HG02943 (cell line): ENCODE data around the gene TBC1D21.
"Not testable (repeated sequence)": the region's sequence is repeated elsewhere in the genome, so short reads cannot be mapped to it uniquely, and the experiment has no call there.

Source experiments
- ATAC-seq: cut with Tn5 transposase; IDR thresholded peaks from one replicate; pipeline ENCODE4 v1.9.1; 2021; ENCODE audit warnings: mild to moderate bottlenecking, low read depth, moderate library complexity; ENCODE audit not compliant: unreplicated experiment

TBC1D21 gene

DNA sequence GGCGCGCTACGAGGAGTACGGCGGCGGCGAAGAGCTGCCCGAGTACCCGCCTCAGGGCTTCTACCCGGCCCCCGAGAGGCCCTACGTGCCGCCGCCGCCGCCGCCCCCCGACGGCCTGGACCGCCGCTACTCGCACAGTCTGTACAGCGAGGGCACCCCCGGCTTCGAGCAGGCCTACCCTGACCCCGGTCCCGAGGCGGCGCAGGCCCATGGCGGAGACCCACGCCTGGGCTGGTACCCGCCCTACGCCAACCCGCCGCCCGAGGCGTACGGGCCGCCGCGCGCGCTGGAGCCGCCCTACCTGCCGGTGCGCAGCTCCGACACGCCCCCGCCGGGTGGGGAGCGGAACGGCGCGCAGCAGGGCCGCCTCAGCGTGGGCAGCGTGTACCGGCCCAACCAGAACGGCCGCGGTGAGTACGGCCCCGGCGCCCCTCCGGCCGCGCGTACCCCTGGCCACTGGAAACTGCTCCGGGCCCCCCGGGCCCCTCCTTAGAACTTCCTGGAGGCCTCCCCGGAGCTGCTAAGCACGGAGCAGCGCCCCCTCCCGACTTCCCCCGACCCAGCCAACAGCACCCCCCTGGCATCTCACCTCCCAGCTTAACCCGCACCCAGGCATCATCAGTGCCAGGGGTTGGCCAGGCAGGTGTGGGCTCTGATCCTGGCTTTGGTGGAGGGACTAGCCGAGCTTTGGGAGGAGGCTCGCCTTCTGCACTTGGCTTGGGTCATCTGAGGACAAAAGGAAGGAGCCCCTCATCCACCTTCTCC is 54.3 kb downstream of the TBC1D21 start:
- ATAC-seq = no peak

DNA sequence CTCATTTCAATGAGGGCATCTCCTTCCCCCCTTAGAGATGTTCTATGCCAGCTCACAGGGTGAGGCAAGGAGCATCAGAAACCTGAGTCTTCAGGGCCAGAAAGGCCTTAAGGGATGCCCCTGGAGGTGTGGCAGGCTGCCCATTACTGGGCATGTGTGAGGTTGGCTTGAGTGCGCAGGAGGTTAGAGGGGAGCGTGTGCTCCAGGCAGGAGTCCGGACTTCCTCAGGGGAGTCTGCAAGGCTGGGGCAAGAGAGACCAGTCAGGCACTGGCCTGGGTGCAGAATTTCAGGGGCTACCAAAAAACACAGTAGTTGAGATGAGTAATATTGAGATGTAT is 54.8 kb downstream of the TBC1D21 start:
- ATAC-seq = no peak

DNA sequence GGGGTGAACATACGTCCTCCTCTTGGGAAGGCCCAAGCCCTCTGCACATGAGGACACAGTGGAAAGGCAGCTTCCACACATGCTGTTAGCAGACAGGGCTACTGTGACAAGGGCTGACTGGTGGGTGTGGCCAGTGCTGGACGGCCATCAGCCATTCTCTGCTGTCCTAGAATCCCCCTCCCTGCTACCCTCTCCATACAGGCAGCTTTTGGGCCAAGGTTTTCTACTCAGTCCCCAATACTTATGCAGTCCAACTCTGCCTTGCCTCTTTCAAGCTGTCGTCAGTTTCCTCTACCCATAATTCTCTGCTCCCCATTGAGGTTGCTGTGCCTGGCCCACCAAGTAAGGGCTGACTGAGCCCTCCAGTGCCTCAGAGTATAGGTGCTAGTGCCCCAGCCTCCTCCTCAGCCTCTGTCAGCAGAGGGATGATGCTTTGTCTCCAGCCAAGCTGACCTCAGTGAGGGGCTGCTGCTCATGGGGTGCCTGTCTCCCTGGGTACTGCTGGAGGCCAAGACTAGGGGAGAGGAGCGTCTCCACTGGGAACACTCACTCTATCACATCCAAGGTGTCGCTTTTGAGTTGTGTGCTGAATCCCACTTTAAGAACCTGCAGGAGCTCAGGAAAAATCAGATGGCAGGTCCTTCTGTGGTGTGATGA is 55.7 kb downstream of the TBC1D21 start:
- ATAC-seq = no peak

DNA sequence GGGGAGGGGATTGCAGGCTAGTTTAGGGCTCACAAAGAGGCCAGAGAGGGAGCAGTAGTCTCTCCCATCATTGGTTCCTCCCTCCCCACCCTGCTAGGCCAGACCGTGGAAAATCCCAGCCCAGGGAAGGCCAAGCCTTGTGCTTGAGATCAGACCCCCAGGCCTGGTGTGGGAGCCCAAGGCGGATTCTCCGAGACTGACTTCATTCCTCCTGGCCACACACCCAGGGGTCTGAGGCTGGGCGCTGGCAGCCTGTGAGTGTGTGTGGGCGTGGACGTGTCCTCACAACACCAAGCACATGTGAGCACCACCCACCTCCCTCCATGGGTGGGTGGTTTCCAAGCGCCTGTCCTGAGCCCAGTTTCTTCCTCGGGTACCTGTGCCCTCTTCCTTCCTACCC is 57.0 kb downstream of the TBC1D21 start:
- ATAC-seq = no peak

DNA sequence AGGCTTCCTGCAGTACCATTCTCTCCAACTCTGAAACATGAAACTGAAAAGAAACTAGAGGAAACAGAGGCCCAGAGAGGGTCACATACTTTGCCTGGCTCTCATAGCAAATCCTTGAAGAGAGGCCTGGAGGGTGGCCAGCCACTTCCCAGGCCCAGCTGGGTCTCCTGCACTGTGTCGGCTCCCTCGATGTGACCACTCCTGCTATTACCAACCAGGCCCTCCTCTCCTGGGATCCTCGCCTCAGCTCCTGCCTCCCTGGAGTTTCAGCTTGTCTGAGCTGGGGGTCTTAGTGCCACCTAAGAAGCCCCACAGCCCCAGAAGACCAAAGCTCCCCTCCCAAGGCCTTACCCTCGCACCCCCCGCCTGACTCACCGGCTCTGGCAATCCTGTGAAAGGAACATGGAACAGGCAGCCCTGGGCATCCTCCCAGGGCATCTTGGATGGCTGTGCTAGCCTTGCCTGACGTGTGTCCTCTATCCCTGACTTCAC is 57.5 kb downstream of the TBC1D21 start:
- no peak for ATAC-seq

DNA sequence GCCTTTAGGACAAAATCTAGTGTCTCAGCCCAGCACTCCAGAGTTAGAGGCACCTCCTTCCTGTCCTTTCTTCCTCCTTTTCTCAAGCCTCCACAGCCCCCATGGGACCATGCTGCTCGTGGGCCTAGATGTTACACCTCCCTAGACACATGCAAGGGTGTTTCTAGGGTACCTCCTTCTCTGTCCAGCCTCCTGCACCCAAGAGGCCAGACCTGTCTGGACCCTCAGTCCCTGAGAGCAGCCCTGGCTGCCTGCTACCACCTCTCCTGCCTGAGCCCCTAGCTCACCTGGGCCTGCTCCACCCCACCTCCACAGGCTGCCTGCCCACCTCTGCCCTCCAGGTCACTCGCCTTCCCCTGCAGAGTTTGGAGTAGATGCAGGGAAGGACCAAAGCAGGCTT is 58.1 kb downstream of the TBC1D21 start:
- no peak for ATAC-seq

DNA sequence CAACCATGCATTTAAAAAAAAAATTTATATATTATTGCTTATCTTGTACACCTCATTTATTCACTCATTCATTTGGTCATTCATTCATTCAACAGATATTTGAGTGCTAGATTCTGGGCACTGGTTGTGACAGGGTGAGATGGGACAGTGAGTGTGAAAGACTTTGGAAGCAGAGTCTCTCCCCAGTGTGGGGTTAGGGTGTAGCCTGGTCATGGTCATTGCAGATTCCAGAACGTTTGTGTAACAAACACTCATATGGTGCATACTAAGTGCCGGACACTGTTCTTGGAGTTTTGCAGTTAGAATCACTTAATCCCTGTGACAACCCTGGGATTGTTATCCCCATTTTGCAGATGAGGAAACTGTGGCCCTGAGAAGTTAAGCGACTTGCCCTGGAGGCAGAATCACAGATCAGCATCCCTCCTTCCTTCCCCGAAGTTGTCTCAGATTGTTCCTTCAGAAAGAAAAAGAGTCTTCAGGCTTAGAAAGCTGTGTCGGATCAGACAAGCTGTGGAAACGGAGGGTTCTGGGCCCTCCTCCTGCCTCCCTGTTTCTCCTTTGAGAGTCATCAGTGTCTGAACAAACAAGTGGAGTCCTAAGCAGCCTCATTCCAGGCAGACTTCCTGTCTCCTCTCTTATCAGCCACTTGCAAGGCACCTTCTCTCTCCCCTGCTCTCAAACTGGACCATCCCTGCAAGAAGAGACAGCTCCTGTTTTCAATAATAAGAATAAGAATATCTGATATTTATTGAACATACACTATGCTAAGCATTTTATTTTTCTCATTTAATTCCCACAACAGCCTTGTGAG is 59.2 kb downstream of the TBC1D21 start:
- no peak for ATAC-seq

DNA sequence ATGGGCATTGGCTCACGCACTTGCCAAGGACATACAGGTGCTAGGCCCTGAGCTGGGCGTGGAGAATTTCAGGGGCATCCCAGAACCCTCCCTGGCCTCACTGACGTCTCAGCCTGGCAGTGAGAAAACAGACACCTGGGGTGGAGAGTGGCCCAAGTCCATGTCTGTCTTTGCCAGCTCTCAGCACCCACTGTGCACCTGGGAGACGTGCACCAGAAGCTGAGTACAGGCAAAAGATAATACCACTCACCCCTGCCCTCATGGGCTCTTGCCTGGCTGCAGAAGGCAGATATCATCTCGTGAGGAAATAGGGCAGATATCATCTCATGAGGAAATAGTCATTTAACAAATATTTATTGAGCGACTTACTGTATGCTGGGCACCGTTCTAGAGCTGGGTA is 60.9 kb downstream of the TBC1D21 start:
- no peak for ATAC-seq

DNA sequence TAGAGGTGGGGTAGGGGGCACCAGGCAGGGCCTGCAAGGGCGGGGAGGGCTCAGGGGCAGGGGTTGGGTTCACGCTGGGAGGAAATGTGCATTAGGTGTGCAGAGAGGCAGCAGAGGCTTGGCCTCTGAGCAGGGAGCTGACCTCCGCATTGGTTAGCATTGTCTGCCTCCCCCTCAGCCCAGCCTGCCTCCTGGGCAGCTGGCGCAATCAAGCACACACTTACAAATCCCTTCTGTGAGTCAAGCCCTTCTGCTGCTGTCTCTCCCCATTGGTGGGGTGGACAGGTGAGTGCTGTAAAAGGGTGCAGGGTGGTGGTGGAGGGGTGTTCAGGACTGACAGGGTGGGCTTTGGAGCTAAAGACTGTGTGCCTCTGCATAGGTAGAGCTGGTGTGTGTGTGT is 62.2 kb downstream of the TBC1D21 start:
- ATAC-seq = no peak

DNA sequence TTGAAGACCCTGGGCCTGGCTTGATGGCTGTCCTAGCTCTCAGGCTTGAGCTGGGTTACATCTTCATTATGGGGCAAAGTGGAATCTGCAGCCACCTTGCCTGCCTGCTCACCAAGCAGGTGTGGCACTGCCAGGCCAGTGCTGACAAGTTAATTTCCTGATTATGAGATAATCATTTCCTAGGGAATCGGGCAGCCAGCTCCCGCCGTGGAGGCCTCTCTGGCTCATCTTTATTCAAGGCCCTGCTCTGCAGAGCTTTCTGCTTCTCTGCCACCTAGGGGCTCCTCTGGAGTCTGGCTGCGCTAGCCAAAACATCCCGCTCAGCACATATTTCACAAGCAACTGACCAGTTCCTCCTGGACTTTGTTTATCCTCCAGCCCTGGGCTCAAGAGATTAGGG is 62.8 kb downstream of the TBC1D21 start:
- ATAC-seq = no peak

DNA sequence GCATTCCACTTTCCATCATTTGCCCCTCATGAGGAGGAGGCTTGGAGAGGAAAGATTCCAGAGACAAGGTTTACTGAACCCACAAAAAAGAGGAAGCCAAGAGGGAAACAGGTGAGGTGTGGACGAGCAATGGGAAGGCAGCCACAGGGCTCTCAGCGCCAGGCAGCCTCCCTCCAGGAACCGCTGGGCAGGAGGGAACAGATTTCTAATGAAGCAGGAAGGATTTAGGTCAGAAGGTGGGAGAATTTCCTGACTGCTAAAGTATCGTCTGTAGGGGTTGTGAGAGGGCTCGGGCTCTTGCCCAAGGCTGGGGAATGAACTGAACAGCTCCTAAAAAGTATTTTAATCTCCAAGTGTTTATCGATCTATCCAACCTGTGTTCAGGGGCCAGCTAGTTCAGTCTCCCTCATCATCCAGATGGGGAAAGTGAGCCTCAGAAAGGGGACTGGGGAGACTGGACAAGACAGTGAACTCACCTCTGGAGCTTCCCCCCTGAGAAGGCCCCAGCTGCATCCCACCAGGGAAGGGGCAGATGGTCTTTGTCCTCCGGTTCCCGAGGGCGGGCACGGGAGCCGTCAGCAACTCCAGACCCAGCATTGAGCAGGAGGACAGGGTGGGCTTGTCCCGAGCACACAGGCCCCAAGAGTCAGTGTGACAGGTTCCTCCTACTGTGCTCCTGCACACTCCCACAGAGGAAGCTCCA is 63.4 kb downstream of the TBC1D21 start:
- ATAC-seq = no peak

DNA sequence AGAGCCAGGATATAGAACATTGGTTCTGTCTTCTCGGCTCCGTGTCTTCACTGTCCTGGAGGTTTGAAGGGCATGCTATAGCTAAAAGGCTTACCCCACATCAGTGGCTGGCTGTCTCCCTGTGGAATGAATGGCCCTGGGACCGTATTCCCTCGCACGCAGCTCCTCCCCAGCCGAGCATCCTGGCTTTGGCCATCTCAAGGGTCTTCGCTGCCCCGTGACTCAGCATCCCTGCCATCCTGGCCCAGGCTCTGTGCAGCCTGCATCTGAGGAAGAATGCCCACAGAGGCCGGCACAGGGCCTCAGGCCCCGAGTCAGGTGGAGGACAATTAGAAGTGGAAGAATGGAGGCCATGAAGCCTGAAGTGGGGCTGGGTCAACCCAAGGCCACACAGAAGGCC is 63.9 kb downstream of the TBC1D21 start:
- no peak for ATAC-seq

DNA sequence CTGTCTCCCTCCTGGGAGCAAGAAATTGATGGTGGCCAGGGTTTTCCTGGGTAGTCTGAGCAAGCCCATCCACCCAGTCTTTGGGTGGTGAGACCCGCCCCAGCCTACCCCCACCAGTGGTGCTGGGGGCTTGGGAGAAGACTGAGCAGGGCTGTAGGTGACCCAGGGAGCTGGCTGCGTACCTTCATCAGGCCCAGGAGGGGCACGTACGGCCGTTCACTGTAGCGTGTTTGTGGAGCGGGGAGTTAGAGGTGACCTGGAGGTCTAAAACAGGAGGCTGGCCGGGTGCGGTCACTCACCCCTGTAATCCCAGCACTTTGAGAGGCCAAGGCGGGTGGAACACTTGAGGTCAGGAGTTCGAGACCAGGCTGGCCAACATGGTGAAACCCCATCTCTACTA is 64.4 kb downstream of the TBC1D21 start:
- ATAC-seq = no peak

DNA sequence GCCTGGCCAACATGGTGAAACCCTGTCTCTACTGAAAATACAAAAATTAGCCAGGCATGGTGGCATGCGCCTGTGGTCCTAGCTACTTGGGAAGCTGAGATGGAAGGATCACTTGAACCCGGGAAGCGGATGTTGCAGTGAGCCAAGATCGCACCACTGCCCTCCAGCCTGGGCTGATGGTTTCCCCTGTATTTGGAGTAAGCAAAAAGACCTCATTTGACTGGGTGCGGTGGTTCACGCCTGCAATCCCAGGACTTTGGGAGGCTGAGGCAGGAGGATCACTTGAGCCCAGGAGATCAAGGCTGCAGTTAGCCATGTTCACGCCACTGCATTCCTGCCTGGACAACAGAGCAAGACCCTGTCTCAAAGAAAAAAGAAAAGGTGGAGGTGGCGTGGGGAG is 65.2 kb downstream of the TBC1D21 start:
- not testable (repeated sequence) for ATAC-seq
